GM12801 (cell line): Measurements from ENCODE around the gene CAPN1.

Experiments
- TF ChIP-seq, protein P1 (sequence below): IDR thresholded peaks from one replicate; pipeline ENCODE4 v1.5.1; 2011; ENCODE audit warnings: control low read depth; ENCODE audit not compliant: insufficient read length; ENCODE audit errors: extremely low read depth

The CAPN1 gene

DNA sequence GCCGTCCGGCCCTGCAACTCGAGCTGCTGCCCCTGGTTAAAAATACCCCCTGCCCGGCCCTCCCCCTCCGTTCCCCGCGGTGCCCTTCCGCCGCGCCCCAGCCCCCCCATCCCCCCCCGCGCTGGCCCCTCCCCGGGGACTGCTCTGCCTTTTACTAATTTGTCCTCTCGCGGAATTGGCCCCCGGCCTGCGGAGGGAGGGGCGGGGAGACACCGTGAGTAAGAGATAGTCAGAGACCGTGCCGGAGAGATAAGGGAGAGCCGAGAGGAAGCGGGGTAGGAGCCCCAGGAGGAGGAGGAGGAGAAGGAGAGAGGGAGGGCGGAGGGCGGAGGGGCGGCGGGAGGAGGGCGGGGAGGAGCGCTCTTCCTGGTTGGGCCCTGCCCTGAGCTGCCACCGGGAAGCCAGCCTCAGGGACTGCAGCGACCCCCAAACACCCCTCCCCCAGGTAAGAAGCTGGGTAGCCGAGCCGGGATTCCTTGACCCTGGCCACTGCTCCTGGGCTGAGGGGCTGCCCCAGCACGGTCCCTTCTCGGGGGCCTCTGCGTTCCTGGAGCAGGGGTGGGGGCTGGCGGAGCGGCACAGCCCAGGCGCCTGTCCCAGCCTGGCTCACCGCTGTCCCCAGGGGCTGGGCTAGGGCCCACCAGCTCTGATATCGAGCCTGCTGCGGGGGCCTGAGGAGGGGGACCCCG, at the start of gene CAPN1:
Gene CAPN1 (plus strand): TSS at position 360 of the 689 bp plus-strand sequence. CDS start 774 bp downstream, outside the sequence.
- TF ChIP-seq, protein P1, sequence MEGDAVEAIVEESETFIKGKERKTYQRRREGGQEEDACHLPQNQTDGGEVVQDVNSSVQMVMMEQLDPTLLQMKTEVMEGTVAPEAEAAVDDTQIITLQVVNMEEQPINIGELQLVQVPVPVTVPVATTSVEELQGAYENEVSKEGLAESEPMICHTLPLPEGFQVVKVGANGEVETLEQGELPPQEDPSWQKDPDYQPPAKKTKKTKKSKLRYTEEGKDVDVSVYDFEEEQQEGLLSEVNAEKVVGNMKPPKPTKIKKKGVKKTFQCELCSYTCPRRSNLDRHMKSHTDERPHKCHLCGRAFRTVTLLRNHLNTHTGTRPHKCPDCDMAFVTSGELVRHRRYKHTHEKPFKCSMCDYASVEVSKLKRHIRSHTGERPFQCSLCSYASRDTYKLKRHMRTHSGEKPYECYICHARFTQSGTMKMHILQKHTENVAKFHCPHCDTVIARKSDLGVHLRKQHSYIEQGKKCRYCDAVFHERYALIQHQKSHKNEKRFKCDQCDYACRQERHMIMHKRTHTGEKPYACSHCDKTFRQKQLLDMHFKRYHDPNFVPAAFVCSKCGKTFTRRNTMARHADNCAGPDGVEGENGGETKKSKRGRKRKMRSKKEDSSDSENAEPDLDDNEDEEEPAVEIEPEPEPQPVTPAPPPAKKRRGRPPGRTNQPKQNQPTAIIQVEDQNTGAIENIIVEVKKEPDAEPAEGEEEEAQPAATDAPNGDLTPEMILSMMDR, result no peak

DNA sequence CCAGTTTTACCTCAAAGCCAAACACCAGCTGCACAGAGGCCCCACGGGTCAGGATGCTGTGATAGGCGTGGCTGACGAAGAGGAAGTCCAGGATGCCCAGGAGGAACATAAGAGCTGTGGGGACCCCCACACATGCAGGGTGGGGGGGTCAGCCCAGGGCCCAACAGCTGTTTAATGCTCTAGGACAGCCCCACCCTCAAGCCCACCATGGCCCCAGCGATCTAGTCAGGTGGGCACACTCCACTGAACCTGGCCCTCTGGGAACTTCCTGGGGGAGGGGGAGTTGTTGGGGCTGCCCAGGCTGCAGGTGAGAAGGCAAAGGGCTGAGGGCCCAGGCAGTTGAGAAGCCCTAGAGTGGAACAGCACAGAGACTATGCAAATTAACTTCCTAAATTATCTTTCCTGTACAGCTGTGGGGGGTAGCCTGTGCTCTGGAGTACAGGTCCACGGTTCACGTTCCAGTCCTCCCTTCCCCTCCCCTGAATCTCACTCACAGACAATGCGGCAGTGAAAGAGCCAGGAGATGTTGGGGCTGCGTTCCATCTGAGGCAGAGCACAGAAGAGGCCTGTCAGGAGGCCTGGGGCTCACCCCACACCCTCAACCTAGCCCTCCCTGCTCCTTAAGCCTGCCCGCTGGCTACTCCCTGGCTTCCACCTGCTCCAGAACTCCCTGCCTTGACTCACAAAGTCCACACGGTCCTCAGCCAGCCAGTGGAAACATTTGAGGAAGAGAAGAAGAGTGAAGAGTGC, 49.3 kb upstream of the CAPN1 start:
- TF ChIP-seq, protein P1, result no peak

DNA sequence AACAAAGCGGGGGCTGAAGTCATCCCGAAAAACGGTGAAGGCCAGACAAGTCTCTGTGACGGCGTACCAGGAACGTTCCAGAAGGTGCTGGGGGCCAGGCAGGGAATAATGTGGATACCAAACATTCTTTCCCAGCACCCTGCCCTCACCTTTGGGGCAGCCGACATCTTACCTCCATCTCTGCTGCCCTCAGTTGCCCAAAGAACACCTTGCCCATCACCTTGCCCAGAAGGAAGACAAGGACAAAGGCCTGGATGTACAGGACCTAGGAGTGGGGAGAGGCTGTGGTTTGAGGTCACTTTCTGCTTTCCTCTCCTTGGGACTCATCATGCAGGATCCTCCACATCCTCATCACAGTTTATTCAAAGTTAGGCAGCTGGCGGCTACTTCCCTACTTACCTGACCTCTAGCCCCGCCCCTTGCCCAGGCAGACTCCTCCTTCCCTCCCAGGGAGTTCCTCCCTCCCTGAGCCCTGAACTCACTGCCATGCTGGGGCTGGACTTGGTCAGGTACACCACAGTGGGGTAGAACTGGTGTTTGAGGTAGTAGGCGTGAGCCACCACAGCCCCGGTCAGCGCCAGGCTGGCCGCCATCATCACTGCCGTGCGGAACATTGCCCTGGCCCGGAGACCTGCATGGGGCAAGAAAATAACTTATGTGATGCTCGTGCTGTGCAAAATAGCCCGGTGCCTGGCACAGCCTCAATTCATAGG, 48.6 kb upstream of the CAPN1 start:
- TF ChIP-seq, protein P1, result no peak

DNA sequence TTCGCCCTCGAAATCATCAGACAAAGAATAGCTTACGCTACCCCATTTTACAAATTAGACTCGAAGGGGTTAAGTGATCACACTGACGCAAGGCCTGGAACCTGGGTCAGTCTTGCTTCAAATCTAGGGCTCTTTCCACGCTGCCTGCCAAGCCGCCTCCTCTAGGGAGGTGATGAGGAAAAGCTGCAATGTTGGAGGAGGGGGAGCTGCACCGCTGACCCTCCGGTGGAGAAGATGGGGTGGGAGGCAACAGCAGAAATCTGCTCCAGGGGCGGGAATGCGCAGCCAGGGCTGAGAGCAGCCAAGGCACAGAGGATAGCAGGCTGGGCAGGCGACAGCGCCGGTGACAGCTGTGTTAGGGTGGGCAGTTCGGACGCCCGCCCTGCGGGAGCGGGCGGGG, 48.0 kb upstream of the CAPN1 start:
- TF ChIP-seq, protein P1, result no peak

DNA sequence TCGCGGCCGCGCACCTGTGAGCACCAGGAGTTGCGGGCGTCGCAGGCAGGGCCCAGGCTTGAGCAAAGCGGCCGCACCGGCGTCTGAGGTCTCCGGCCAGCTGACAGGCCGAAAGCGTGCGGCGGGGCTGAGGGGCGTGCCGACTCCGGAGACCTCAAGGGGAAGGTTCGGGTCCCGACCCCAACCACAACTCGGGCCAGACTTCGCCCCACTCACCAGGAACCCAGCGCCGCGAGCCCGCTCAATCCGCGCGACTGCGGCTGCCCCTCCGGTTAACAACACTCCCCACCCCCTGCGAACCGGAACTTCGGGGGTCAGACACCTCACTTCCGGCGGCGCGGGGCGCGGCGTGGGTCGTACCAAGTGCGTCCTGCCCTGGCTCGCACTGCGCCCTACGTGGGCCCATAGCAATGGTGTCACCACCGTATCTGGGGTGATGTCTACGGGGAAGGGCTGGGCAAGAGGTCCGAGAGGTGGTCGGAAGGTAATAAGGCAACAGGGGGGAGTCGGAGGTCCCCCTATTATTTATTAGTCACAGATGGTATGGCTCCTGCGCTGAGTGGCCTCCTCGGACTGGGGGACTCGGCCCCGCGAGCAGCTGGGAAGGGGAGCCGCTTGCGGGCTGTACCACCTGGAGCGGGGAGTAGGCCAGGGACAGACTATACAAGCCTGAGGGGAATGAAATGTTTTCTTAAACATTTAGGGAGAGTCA, 47.3 kb upstream of the CAPN1 start, which contains the start of gene SYVN1:
Gene SYVN1 (minus strand): TSS at position 280 of the 712 bp plus-strand sequence. CDS start 918 bp downstream, outside the sequence.
- TF ChIP-seq, protein P1, result no peak

DNA sequence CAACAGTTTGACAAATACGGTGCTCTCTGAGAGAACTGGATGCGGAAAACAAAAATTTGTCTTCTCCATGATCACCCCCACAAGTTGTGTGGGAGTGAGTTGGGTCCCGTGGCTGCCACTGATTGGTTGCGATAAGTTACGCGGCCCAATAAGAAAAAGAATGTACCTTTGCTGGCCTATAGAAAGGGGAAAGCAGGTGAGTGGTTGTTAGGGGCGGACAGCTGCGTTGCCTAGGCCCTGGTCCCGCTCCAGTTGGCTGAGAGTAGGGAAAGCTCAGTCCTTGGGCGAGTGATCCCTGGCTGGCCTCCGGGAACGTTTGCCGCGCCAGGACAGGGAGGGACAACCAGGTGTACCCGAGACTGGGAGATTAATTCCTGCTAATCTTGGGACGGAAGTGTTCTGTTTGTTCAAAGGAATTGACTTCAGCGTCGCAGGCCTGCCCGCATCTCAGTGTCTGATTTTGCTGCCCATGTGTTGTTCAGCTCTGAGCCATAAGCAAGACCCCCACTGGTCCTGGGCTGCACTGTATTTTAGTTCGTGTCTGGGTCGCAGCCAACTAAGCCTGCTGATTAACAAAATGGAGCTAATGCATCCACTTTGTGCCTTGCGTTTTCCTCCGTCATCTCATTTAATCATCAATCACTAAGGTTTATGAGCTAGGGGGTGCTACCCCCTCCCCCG, 46.6 kb upstream of the CAPN1 start:
- TF ChIP-seq, protein P1, result no peak
